K562 (cell line): ENCODE measurements around the gene CDC42EP1. TPM values are rescaled to one million over a fixed set of nuclear protein-coding genes. Genes with fewer than 3 reads are reported as not detected.

Source experiments
- BMI1 ChIP-seq: fragments of 150-350 bp; IDR thresholded peaks from 2 replicates; pipeline ENCODE4 v1.6.1; 2014; ENCODE audit warnings: low read length
- CBFB ChIP-seq: sonication (generic); formaldehyde crosslinking; IDR thresholded peaks from 2 replicates; pipeline ENCODE4 v1.4.0; 2020; ENCODE audit warnings: mild to moderate bottlenecking, missing genetic modification reagents
- CBX2 ChIP-seq: fragments of 200-600 bp; sonication (generic); IDR thresholded peaks from one replicate; pipeline ENCODE4 v1.6.1; 2012; ENCODE audit warnings: mild to moderate bottlenecking, low read length, inconsistent platforms; ENCODE audit not compliant: insufficient read depth, poor library complexity, severe bottlenecking
- CREM ChIP-seq: IDR thresholded peaks from 2 replicates; pipeline ENCODE4 v1.6.1; 2014; ENCODE audit warnings: antibody characterized with exemption, low read depth
- EGR1 ChIP-seq: fragments of 450-650 bp; conservative IDR thresholded peaks from 2 replicates; pipeline ENCODE4 v1.6.1; 2017; ENCODE audit warnings: mild to moderate bottlenecking
- FOXO4 ChIP-seq: fragments of 450-650 bp; formaldehyde crosslinking; IDR thresholded peaks from 2 replicates; pipeline ENCODE4 v1.4.0; 2020; ENCODE audit warnings: mild to moderate bottlenecking, moderate library complexity
- HDAC8 ChIP-seq: fragments of 450-650 bp; IDR thresholded peaks from 2 replicates; pipeline ENCODE4 v1.6.1; 2016; ENCODE audit warnings: mild to moderate bottlenecking, missing genetic modification characterization, moderate library complexity, missing compliant biosample characterization
- PCBP1 ChIP-seq: fragments of 200-400 bp; formaldehyde crosslinking; IDR thresholded peaks from 2 replicates; pipeline ENCODE4 v1.6.1; 2018; ENCODE audit warnings: mild to moderate bottlenecking, low read depth, low read length; ENCODE audit not compliant: poor library complexity, severe bottlenecking
- SRSF9 ChIP-seq: fragments of 200-400 bp; formaldehyde crosslinking; IDR thresholded peaks from 2 replicates; pipeline ENCODE4 v1.6.1; 2017; ENCODE audit warnings: low read depth, low read length, borderline replicate concordance
- SUPT5H ChIP-seq: fragments of 450-650 bp; IDR thresholded peaks from 2 replicates; pipeline ENCODE4 v1.6.1; 2016
- TSC22D4 ChIP-seq: fragments of 450-650 bp; IDR thresholded peaks from 2 replicates; pipeline ENCODE4 v1.6.1; 2016; ENCODE audit warnings: missing genetic modification characterization, missing biosample characterization, control low read depth
- ZBTB17 ChIP-seq: fragments of 450-650 bp; formaldehyde crosslinking; IDR thresholded peaks from 2 replicates; pipeline ENCODE4 v1.4.0; 2020; ENCODE audit warnings: mild to moderate bottlenecking
- ZFX ChIP-seq: sonication (generic); formaldehyde crosslinking; IDR thresholded peaks from 2 replicates; pipeline ENCODE4 v1.8.0; 2022; ENCODE audit warnings: mild to moderate bottlenecking, missing genetic modification reagents, moderate library complexity
- ZKSCAN3 ChIP-seq: fragments of 250-450 bp; sonication (Bioruptor Pico); IDR thresholded peaks from 2 replicates; pipeline ENCODE4 v1.4.0; 2020
- ZNF316 ChIP-seq: fragments of 450-650 bp; IDR thresholded peaks from 2 replicates; pipeline ENCODE4 v1.6.1; 2016
- ZNF324 ChIP-seq: fragments of 250-450 bp; sonication (Bioruptor Pico); IDR thresholded peaks from 2 replicates; pipeline ENCODE4 v1.4.0; 2020; ENCODE audit warnings: mild to moderate bottlenecking
- polyA plus RNA-seq, 8 experiments: library from polyadenylated mRNA; depleted of rRNA in 4 of 8; stranded (reverse) in 5 of 8; unstranded in 3 of 8; fragments of >200 nt; fragmentation: Nextera tagmentation in 2 of 8; fragmentation: Illumina TruSeq in 1 of 8; extraction: Ambion mirVana in 2 of 8; extraction: Trizol in 1 of 8; gene quantifications; 2 replicates each; pipeline versions ENCODE4 v1.2.1 to v1.2.3, GENCODE V29; 2011 to 2014; ENCODE audit warnings: inconsistent platforms in 1 of 8, missing spikeins in 1 of 8
- total RNA-seq, 7 experiments: library from RNA; depleted of rRNA in 6 of 7; stranded (reverse); fragments of >200 nt in 6 of 7; fragmentation: Illumina TruSeq in 2 of 7; extraction: Trizol in 2 of 7; gene quantifications; 2 replicates each; pipeline versions ENCODE4 v1.2.1 to v1.2.3, GENCODE V29; 2011 to 2021; ENCODE audit warnings: low replicate concordance in 1 of 7

Gene CDC42EP1
- total and polyA plus RNA-seq, 9 of the 15 experiments (the other 6 are each of a cell fraction or from before 2014, with no cell fraction given) = 0.67 to 70.2 (median 7.3) TPM

- TF ChIP-seq TSC22D4 (tag) (no peak), CBFB (CRISPR knock-in tag) (no peak), ZNF324 (CRISPR knock-in tag) (no peak), FOXO4 (CRISPR knock-in tag) (no peak), EGR1 (0 out of 2 replicates have a peak, but pooled peaks have one; percentile 26), BMI1 (no peak), ZNF316 (no peak), ZBTB17 (CRISPR knock-in tag) (no peak), SRSF9 (no peak), CREM (peak; percentile 74), ZKSCAN3 (no peak), ZFX (CRISPR knock-in tag) (no peak), PCBP1 (no peak), SUPT5H (no peak), HDAC8 (no peak), CBX2 (no peak)
- TF ChIP-seq, all 486 proteins: peak for 31
Measured at GRCh38 chr22:37538590-37539357, 21.5 kb upstream of the CDC42EP1 start (continued).
